PFSK-1 (cell line): ENCODE results near the gene FBN1.

ENCODE experiments used
- FOXP2 ChIP-seq: optimal IDR thresholded peaks from 2 replicates; pipeline ENCODE3; 2011; ENCODE audit warnings: borderline replicate concordance, control low read depth, inconsistent platforms; ENCODE audit not compliant: insufficient read depth; ENCODE audit errors: extremely low read length, extremely low read depth
- POLR2AphosphoS5 ChIP-seq: IDR thresholded peaks from 2 replicates; pipeline ENCODE4 v1.6.1; 2012; ENCODE audit warnings: low read depth, mild to moderate bottlenecking, control low read depth, low read length, moderate library complexity
- SIN3A ChIP-seq: IDR thresholded peaks from 2 replicates; pipeline ENCODE4 v1.6.1; 2012; ENCODE audit warnings: mild to moderate bottlenecking, low read length, moderate library complexity, borderline replicate concordance; ENCODE audit not compliant: insufficient read depth
- TAF1 ChIP-seq: IDR thresholded peaks from 2 replicates; pipeline ENCODE4 v1.6.1; 2012; ENCODE audit warnings: low read length, control low read depth, borderline replicate concordance; ENCODE audit not compliant: insufficient read depth
- TF ChIP-seq, protein P1 (sequence below), 2 experiments: IDR thresholded peaks; 2 replicates each; pipeline versions ENCODE4 v1.6.1 to v1.8.0; 2011 to 2012; ENCODE audit warnings: low read depth in 2 of 2, low read length in 2 of 2, control low read depth in 1 of 2, inconsistent platforms in 1 of 2, mild to moderate bottlenecking in 1 of 2, moderate library complexity in 1 of 2; ENCODE audit not compliant: insufficient read depth in 1 of 2

DNA sequence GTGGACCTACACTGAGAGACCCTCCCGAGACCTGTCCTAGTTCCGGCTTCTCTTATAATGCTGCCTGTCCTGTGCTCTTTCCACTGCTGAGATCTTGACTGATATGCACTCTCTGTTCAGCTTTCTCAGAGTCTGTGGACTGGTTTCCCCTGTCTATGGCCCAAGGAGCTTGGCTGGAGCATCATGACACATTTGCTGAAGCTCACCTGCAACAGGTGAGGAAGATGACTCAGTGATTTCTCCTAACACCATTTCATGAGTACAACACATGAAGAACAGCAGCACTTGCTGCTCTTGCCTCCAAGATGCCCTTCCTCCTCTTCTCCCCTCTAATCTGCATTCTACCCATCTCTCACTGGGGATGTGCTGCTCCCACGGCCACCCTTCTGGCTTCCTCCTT lies 222.2 kb downstream of the FBN1 start:
- TF ChIP-seq, protein P1, sequence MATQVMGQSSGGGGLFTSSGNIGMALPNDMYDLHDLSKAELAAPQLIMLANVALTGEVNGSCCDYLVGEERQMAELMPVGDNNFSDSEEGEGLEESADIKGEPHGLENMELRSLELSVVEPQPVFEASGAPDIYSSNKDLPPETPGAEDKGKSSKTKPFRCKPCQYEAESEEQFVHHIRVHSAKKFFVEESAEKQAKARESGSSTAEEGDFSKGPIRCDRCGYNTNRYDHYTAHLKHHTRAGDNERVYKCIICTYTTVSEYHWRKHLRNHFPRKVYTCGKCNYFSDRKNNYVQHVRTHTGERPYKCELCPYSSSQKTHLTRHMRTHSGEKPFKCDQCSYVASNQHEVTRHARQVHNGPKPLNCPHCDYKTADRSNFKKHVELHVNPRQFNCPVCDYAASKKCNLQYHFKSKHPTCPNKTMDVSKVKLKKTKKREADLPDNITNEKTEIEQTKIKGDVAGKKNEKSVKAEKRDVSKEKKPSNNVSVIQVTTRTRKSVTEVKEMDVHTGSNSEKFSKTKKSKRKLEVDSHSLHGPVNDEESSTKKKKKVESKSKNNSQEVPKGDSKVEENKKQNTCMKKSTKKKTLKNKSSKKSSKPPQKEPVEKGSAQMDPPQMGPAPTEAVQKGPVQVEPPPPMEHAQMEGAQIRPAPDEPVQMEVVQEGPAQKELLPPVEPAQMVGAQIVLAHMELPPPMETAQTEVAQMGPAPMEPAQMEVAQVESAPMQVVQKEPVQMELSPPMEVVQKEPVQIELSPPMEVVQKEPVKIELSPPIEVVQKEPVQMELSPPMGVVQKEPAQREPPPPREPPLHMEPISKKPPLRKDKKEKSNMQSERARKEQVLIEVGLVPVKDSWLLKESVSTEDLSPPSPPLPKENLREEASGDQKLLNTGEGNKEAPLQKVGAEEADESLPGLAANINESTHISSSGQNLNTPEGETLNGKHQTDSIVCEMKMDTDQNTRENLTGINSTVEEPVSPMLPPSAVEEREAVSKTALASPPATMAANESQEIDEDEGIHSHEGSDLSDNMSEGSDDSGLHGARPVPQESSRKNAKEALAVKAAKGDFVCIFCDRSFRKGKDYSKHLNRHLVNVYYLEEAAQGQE (IDR thresholded peaks at IDR 0.05; ENCODE audit: insufficient read depth in 1 of 2, low read depth in 2 of 2, low read length in 2 of 2): no peak
- no peak for TF ChIP-seq FOXP2
- no peak for TF ChIP-seq POLR2AphosphoS5
- TF ChIP-seq SIN3A: no peak
- TF ChIP-seq TAF1: no peak
